ENCODE data around the gene SPCS3. TPM values are rescaled to one million over a fixed set of nuclear protein-coding genes. Genes with fewer than 3 reads are reported as not detected.

The SPCS3 gene
- total and polyA plus RNA-seq, 2 of the 13 experiments (the other 11 are each of a cell fraction or from before 2014, with no cell fraction given) = 26.3 to 57.0 TPM

DNA sequence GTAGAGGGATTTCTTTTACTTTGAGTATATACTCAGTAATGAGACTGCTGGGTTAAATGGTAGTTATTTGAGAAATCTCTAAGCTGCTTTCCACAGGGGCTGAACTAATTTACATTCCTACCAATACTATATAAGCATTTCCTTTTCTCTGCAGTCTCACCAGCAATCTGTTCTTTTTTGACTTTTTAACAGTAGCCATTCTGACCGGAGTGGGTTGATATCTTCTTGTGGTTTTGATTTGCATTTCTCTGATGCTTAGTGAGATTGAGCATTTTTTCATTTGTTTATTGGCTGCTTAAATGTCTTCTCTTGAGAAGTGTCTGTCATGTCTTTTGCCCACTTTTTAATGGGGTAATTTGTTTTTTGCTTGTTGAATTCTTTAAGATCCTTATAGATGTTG, 43.3 kb downstream of the SPCS3 start:
- CTCF ChIA-PET (ENCODE audit: low intra/inter-chr PET ratio, low total read pairs) = no interaction called here

DNA sequence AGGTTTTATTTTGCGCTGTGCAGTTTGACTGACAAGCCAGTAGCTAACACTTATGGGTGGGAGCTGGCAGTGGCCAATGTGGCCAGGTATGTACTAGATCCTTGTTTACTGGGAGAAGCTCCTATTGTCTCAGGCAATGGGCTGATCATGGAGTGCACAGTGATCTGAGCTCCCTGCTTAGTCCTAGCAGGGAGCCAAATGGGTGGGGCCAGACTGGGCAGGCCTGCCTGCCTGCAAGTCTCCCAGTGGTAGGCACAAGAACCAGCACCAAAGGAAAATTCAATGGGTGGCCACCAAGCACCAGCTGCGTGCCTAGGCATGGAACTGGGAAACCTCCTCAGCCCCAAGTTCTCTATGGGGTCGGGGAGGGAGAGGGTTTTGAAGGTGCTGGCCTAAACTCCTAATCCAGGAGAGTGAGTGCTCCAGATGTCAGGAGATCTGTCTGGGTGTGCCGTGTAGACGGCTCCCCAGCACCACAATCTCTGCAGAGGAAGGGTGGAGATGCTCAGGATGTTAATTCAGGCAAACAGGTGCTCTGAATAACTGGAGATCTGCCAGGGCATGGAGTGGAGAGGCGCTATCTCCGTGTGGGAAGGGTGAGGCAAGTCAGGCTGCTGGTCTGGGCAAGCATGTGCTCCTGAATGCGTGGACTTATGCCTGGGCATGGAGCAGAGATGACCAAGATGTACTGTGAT, 48.2 kb downstream of the SPCS3 start:
- no peak for DNase-seq (ENCODE audit: low spot score)
- Histone ChIP-seq H3K4me1 (ENCODE audit: insufficient read depth, low read length) (no peaks in the 10 kb centered on the region), H3K4me3 (replicated peaks in 1 of 3; ENCODE audit: insufficient read depth in 1 of 3, low read depth in 2 of 3, low read length in 3 of 3) (no peak overlapping the region), H3K9ac (ENCODE audit: insufficient read depth, low read depth, low read length) (no peak overlapping the region), H3K27me3 (ENCODE audit: control insufficient read depth in 1 of 2, insufficient read depth in 2 of 2, low read length in 2 of 2) (no peaks in the 10 kb centered on the region), H3K27ac (ENCODE audit: extremely low read length, insufficient read depth, low read length) (no peak overlapping the region), H3K36me3 (replicated peaks in 1 of 2; ENCODE audit: control insufficient read depth in 1 of 2, insufficient read depth in 2 of 2, low read length in 2 of 2) (no peaks in the 10 kb centered on the region), H3K9me3 (ENCODE audit: low read length) (no peaks in the 10 kb centered on the region), H4K20me1 (ENCODE audit: insufficient read depth, low read length) (no peaks in the 10 kb centered on the region), H2AFZ (ENCODE audit: low read length) (no peak overlapping the region), H3K79me2 (ENCODE audit: insufficient read depth, low read length) (no peaks in the 10 kb centered on the region), H3K4me2 (ENCODE audit: low read depth, low read length) (no peak overlapping the region)
- ChIA-PET CTCF (ENCODE audit: low intra/inter-chr PET ratio, low total read pairs) (no interaction called here), POLR2A (no interaction called here)
- TF ChIP-seq, protein P1, sequence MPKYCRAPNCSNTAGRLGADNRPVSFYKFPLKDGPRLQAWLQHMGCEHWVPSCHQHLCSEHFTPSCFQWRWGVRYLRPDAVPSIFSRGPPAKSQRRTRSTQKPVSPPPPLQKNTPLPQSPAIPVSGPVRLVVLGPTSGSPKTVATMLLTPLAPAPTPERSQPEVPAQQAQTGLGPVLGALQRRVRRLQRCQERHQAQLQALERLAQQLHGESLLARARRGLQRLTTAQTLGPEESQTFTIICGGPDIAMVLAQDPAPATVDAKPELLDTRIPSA (CRISPR knock-in tag; IDR thresholded peaks at IDR 0.05; ENCODE audit: borderline replicate concordance) = no peak
- no peak for TF ChIP-seq KAT2B (IDR thresholded peaks at IDR 0.05; ENCODE audit: borderline replicate concordance, low read depth, low read length)
- no peak for TF ChIP-seq TEAD3 (CRISPR knock-in tag; optimal IDR thresholded peaks at IDR 0.05; ENCODE audit: borderline replicate concordance)
- TF ChIP-seq ZNF546 (CRISPR knock-in tag; conservative IDR thresholded peaks at IDR 0.05) = no peak
- TF ChIP-seq SMARCE1 (IDR thresholded peaks at IDR 0.05; ENCODE audit: borderline replicate concordance) = no peak
- TF ChIP-seq, protein P2, sequence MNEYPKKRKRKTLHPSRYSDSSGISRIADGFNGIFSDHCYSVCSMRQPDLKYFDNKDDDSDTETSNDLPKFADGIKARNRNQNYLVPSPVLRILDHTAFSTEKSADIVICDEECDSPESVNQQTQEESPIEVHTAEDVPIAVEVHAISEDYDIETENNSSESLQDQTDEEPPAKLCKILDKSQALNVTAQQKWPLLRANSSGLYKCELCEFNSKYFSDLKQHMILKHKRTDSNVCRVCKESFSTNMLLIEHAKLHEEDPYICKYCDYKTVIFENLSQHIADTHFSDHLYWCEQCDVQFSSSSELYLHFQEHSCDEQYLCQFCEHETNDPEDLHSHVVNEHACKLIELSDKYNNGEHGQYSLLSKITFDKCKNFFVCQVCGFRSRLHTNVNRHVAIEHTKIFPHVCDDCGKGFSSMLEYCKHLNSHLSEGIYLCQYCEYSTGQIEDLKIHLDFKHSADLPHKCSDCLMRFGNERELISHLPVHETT (CRISPR knock-in tag; conservative IDR thresholded peaks at IDR 0.05) = no peak
- TF ChIP-seq SOX5 (CRISPR knock-in tag; IDR thresholded peaks at IDR 0.05; ENCODE audit: borderline replicate concordance) = no peak
- no peak for TF ChIP-seq ZNF543 (CRISPR knock-in tag; IDR thresholded peaks at IDR 0.05)
- TF ChIP-seq ZNF326 (CRISPR knock-in tag; IDR thresholded peaks at IDR 0.05; ENCODE audit: borderline replicate concordance) = no peak
- intact Hi-C loops (cut with micrococcal nuclease; ENCODE audit: unreplicated experiment) (no loop called here), in situ Hi-C loops (cut with HindIII; ENCODE audit: extremely low pct_ligation_motif_present, low pct_unique_long_range_greater_than_20kb) (no loop called here)
- no peak for FAIRE-seq
- BruUV-seq (replicated peaks) = no TSS peak
- 7% methylated on average over 7 of the region's 8 CpGs for WGBS (ENCODE audit: low lambda C conversion rate)
- no peak for ATAC-seq

More for the DNA sequence above, 43.3 kb downstream of the SPCS3 start:
- Histone ChIP-seq H4K20me1 (ENCODE audit: insufficient read depth, low read length) (no peaks in the 10 kb centered on the region), H3K4me2 (ENCODE audit: low read depth, low read length) (no peak overlapping the region), H3K9ac (ENCODE audit: insufficient read depth, low read depth, low read length) (no peak overlapping the region), H3K36me3 (replicated peaks in 1 of 2; ENCODE audit: control insufficient read depth in 1 of 2, insufficient read depth in 2 of 2, low read length in 2 of 2) (no peaks in the 10 kb centered on the region), H3K27me3 (ENCODE audit: control insufficient read depth in 1 of 2, insufficient read depth in 2 of 2, low read length in 2 of 2) (no peaks in the 10 kb centered on the region), H3K27ac (ENCODE audit: extremely low read length, insufficient read depth, low read length) (no peak overlapping the region), H3K9me3 (ENCODE audit: low read length) (no peaks in the 10 kb centered on the region), H3K79me2 (ENCODE audit: insufficient read depth, low read length) (no peaks in the 10 kb centered on the region), H3K4me1 (ENCODE audit: insufficient read depth, low read length) (no peaks in the 10 kb centered on the region), H3K4me3 (replicated peaks in 1 of 3; ENCODE audit: insufficient read depth in 1 of 3, low read depth in 2 of 3, low read length in 3 of 3) (no peak overlapping the region), H2AFZ (ENCODE audit: low read length) (no peak overlapping the region)
- POLR2A ChIA-PET = no interaction called here
- no TSS peak for BruUV-seq (replicated peaks)
- intact Hi-C loops (cut with micrococcal nuclease; ENCODE audit: unreplicated experiment) = no loop called here
- 6% methylated on average over 1 of the region's 1 CpG for WGBS (ENCODE audit: low lambda C conversion rate)
- in situ Hi-C loops (cut with HindIII; ENCODE audit: extremely low pct_ligation_motif_present, low pct_unique_long_range_greater_than_20kb) = no loop called here
- ATAC-seq (no peak), DNase-seq (ENCODE audit: low spot score) (no peak), FAIRE-seq (no peak)
- TF ChIP-seq SOX5 (CRISPR knock-in tag; IDR thresholded peaks at IDR 0.05; ENCODE audit: borderline replicate concordance) = no peak
- TF ChIP-seq ZBTB3 (CRISPR knock-in tag; IDR thresholded peaks at IDR 0.05; ENCODE audit: borderline replicate concordance, low read depth) = no peak

All from HepG2 (cell line).